Endothelial cell of umbilical vein (primary cell): ENCODE measurements around the gene SMC6. TPM values are rescaled to one million over a fixed set of nuclear protein-coding genes. Genes with fewer than 3 reads are reported as not detected.

Experiments used
- BruUV-seq: library from RNA; stranded (reverse); fragments of 400-500 nt; replicated peaks from 2 replicates; lab custom pipeline; 2021; lab: Mats Ljungman, UMichigan
- CTCF ChIA-PET: fragments of 300-600, 350-600 bp; sonication (Branson Sonifier 250); formaldehyde crosslinking; loops from one replicate; lab custom pipeline; 2021; ENCODE audit warnings: antibody characterized with exemption, inconsistent platforms; lab: Charles Lee
- POLR2A ChIA-PET: fragments of 300-600, 350-600 bp; sonication (Branson Sonifier 250); formaldehyde crosslinking; loops from one replicate; lab custom pipeline; 2021; ENCODE audit warnings: antibody characterized with exemption, inconsistent platforms; lab: Charles Lee
- DNase-seq: peaks from one replicate; pipeline ENCODE4 v3.0.0-alpha.2; 2011; ENCODE audit warnings: low read depth, low spot score
- FAIRE-seq: peaks from 2 replicates; lab custom pipeline; 2011; peaks lifted over from hg19 to GRCh38; lab: Jason Lieb, UNC
- H2AFZ ChIP-seq: 2 replicates; pipeline ENCODE4 v1.6.0; 2012; ENCODE audit warnings: low read depth, low read length, control low read depth, inconsistent platforms
- H3K27ac ChIP-seq: 2 replicates; pipeline ENCODE4 v1.5.1; 2011; ENCODE audit warnings: low read depth, mild to moderate bottlenecking, control low read depth, low read length, moderate library complexity; ENCODE audit not compliant: insufficient read depth
- H3K27me3 ChIP-seq, 2 experiments: 2 replicates each; pipeline versions ENCODE4 v1.6.0 to v1.6.1; 2011; ENCODE audit warnings: low read length in 2 of 2, mixed read lengths in 1 of 2; ENCODE audit not compliant: control insufficient read depth in 2 of 2, insufficient read depth in 2 of 2
- H3K36me3 ChIP-seq, 2 experiments: 2 replicates in 1 of 2; 3 replicates in 1 of 2; pipeline ENCODE4 v1.5.1; 2011; ENCODE audit warnings: low read length in 2 of 2, mild to moderate bottlenecking in 1 of 2, moderate library complexity in 1 of 2; ENCODE audit not compliant: control insufficient read depth in 2 of 2, insufficient read depth in 2 of 2; ENCODE audit errors: extremely low read depth in 1 of 2
- H3K4me1 ChIP-seq: 3 replicates; pipeline ENCODE4 v1.5.1; 2011; ENCODE audit warnings: mild to moderate bottlenecking, low read length; ENCODE audit not compliant: control insufficient read depth, insufficient read depth; ENCODE audit errors: extremely low read depth
- H3K4me2 ChIP-seq: 2 replicates; pipeline ENCODE4 v1.6.1; 2011; ENCODE audit warnings: low read length, control low read depth, mixed read lengths; ENCODE audit not compliant: insufficient read depth
- H3K4me3 ChIP-seq, 3 experiments: fragments of 200-600 bp in 1 of 3; sonication (generic), shearing (Covaris generic) in 1 of 3; replicated peaks in 1 of 3; 2 replicates each; pipeline ENCODE4 v1.5.1; 2011 to 2016; ENCODE audit warnings: control low read depth in 3 of 3, low read length in 3 of 3, mild to moderate bottlenecking in 2 of 3, inconsistent platforms in 1 of 3, low read depth in 1 of 3, moderate library complexity in 1 of 3; ENCODE audit not compliant: insufficient read depth in 1 of 3
- H3K79me2 ChIP-seq: 2 replicates; pipeline ENCODE4 v1.6.0; 2012; ENCODE audit warnings: low read length, inconsistent platforms; ENCODE audit not compliant: control insufficient read depth, insufficient read depth
- H3K9ac ChIP-seq: replicated peaks from 2 replicates; pipeline ENCODE3; 2011; ENCODE audit warnings: low read length, control low read depth; ENCODE audit not compliant: insufficient read depth; ENCODE audit errors: extremely low read depth
- H3K9me1 ChIP-seq: replicated peaks from 3 replicates; pipeline ENCODE4 v1.6.0; 2011; ENCODE audit warnings: mild to moderate bottlenecking, low read length; ENCODE audit not compliant: control insufficient read depth, insufficient read depth; ENCODE audit errors: extremely low read depth
- H3K9me3 ChIP-seq: replicated peaks from 2 replicates; pipeline ENCODE4 v1.5.1; 2012; ENCODE audit warnings: low read length, inconsistent platforms; ENCODE audit not compliant: control insufficient read depth, insufficient read depth
- H4K20me1 ChIP-seq: replicated peaks from 2 replicates; pipeline ENCODE3; 2011; ENCODE audit warnings: mild to moderate bottlenecking, low read length; ENCODE audit not compliant: control insufficient read depth, insufficient read depth; ENCODE audit errors: extremely low read depth
- GATA2 ChIP-seq: IDR thresholded peaks from 2 replicates; pipeline ENCODE4 v1.7.0; 2011; ENCODE audit warnings: low read depth, mild to moderate bottlenecking, moderate library complexity, mixed read lengths, low read length; ENCODE audit not compliant: insufficient read length, insufficient read depth
- JUN ChIP-seq: IDR thresholded peaks from 2 replicates; pipeline ENCODE4 v1.6.1; 2011; ENCODE audit warnings: borderline replicate concordance, low read depth; ENCODE audit not compliant: insufficient read length, insufficient read depth
- MYC ChIP-seq: IDR thresholded peaks from one replicate; pipeline ENCODE4 v1.6.1; 2011; ENCODE audit warnings: mild to moderate bottlenecking, low read depth, low read length
- dilution Hi-C: fragments of 300-500 bp; cut with MboI; formaldehyde crosslinking; loops from one replicate; pipeline ENCODE4 v1.15.0; 2019; ENCODE audit warnings: low sequenced_read_pairs; ENCODE audit not compliant: extremely low pct_ligation_motif_present
- intact Hi-C: fragments of 100-400 bp; cut with micrococcal nuclease; formaldehyde crosslinking; loops from one replicate; pipeline ENCODE4 v1.10.0; 2022
- polyA plus RNA-seq, 4 experiments: library from polyadenylated mRNA; depleted of rRNA in 3 of 4; stranded (reverse) in 3 of 4; unstranded in 1 of 4; fragments of >200 nt; gene quantifications; 2 replicates each; pipeline versions ENCODE4 v1.2.1 to v1.2.3, GENCODE V29; 2011 to 2012; ENCODE audit warnings: missing spikeins in 1 of 4
- total RNA-seq: library from RNA; stranded (reverse); gene quantifications from 2 replicates; pipeline ENCODE4 v1.2.3, GENCODE V29; 2021
- TF ChIP-seq, protein P1 (sequence below): IDR thresholded peaks from 2 replicates; pipeline ENCODE4 v1.6.1; 2011; ENCODE audit not compliant: insufficient read depth, insufficient read length

The SMC6 gene
- total and polyA plus RNA-seq, 2 donors (not counting 3 experiments of a cell fraction or from before 2014, with no cell fraction given): 7.7 to 38.3 TPM

DNA sequence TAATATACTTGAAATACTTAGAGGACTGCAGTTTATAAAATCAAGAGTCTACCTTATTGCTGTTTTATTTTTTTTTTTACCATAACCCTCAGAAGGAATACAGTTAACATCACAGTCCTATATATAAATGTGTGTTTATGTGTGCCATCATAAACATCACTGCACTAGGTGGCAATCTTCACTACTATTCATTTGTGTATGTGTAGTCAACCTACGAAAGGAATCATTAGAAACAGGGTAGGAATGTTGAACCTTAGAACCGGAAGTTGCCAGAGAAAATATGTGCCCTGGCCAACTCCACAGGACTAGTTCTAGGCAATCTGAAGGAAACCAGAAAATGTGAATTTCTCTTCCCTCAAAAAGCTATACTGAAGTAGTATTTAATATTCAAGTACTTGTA is 3.7 kb upstream of the SMC6 start:
- Histone ChIP-seq H3K79me2 (peaks cover 56% of the 10 kb centered on the region), H3K27me3 (no peaks in the 10 kb centered on the region), H3K4me3 (peak overlapping the region in 1 of 3 experiments; percentile 47), H2AFZ (peak overlapping the region; percentile 23), H3K9me3 (no peaks in the 10 kb centered on the region), H3K9me1 (no peaks in the 10 kb centered on the region), H3K27ac (peak overlapping the region; percentile 67), H3K4me1 (peaks cover 39% of the 10 kb centered on the region), H3K36me3 (no peaks in the 10 kb centered on the region), H3K9ac (peak overlapping the region; percentile 64), H4K20me1 (no peaks in the 10 kb centered on the region), H3K4me2 (peak overlapping the region; percentile 93)
- no TSS peak for BruUV-seq
- ChIA-PET POLR2A (no interaction called here), CTCF (interaction anchor here (0.6 to 1.8 kb wide), 5 partner anchors 10 to 620 kb away, joined by 3 to 11 read pairs (median 3); no protein-coding TSS in a partner anchor)
- dilution Hi-C loops (no loop called here), intact Hi-C loops (loop anchor here (10.0 kb wide), 3 partner anchors 537 to 1093 kb away; partner anchors contain the start of gene CYRIA)
- no peak for TF ChIP-seq GATA2
- TF ChIP-seq, protein P1, sequence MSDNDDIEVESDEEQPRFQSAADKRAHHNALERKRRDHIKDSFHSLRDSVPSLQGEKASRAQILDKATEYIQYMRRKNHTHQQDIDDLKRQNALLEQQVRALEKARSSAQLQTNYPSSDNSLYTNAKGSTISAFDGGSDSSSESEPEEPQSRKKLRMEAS: no peak
- FAIRE-seq: no peak
- DNase-seq: peak; percentile 83

DNA sequence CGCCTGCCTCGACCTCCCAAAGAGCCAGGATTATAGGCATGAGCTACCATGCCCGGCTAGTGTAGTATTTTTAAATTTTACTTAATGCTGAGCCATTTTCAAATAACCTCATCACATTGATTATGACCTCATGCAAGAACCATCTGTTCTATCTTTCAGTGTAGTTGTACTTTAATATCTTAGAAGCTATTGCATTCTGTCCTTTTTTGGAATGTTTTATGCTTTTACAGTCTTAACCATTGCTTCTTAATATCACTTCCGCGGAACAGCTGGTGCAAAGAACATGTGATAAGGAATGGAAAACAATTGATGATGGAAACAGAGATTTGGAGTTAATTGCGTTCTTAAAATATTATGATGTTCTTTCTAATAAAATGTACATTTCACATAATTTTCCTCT is 3.1 kb upstream of the SMC6 start:
- no peaks in the 10 kb centered on the region for H4K20me1 ChIP-seq
- no peak for FAIRE-seq
- peak overlapping the region in 1 of 3 experiments; percentile 47 for H3K4me3 ChIP-seq
- no peaks in the 10 kb centered on the region for H3K9me3 ChIP-seq
- H3K9ac ChIP-seq: peak overlapping the region; percentile 64
- CTCF ChIA-PET: interaction anchor here (0.7 to 1.8 kb wide), 4 partner anchors 11 to 621 kb away, joined by 3 to 11 read pairs (median 6); no protein-coding TSS in a partner anchor
- no peak for TF ChIP-seq MYC
- TF ChIP-seq JUN: peak; percentile 33
- peak; percentile 44 for DNase-seq
- POLR2A ChIA-PET: no interaction called here
- intact Hi-C loops: loop anchor here (10.0 kb wide), 3 partner anchors 538 to 1092 kb away; partner anchors contain the start of gene CYRIA
- H3K27me3 ChIP-seq: no peaks in the 10 kb centered on the region
- H2AFZ ChIP-seq: peak overlapping the region; percentile 49
- no peaks in the 10 kb centered on the region for H3K36me3 ChIP-seq
- H3K4me2 ChIP-seq: peak overlapping the region; percentile 93
- H3K79me2 ChIP-seq: peaks cover 63% of the 10 kb centered on the region
- peaks cover 43% of the 10 kb centered on the region for H3K4me1 ChIP-seq
- peak overlapping the region; percentile 67 for H3K27ac ChIP-seq
- no TSS peak for BruUV-seq
- dilution Hi-C loops: no loop called here
- H3K9me1 ChIP-seq: no peaks in the 10 kb centered on the region
